ENCODE measurements around the gene TRMT61B.
A peak's percentile ranks its signal among the peaks of the same experiment; 100 is the strongest.

TRMT61B gene

DNA sequence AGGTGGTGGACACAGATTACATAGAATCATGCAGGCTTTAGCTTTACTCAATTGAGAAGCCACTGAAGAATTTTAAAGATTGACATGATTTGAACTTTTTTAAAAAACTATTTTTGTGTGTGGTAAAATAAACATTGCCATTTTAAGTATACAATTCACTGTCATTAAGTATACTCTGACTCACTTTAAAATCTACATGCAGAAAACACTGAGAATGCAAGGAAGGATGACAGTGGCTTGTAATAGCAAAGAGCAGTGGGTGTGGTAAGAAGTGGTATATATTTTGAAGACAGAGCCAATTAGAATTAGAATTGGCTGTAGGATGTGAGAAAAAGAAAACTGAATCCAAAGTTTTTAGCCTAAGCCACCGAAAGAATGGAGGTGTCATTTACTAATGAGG, 14.9 kb downstream of the TRMT61B start:
- DNase-seq, result no peak

DNA sequence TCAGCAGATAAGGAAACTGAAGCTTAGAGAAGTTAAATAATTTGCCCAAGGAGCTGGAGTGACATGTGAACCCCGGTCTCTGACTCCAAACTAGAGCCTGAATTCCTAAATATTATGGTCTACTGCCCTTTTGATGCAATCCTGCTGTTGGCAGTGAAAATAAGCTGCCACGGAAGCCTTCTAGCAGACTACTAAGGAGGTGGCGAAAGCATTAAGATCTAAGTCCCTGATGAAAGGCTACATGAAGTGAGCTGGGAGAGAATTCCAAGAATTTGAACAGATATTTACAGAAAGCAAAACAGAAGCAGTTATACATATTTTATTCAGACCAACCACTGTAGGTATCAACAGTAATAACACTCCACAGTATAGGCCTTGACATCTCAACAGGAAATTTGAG, 28.1 kb downstream of the TRMT61B start:
- no peak for DNase-seq

DNA sequence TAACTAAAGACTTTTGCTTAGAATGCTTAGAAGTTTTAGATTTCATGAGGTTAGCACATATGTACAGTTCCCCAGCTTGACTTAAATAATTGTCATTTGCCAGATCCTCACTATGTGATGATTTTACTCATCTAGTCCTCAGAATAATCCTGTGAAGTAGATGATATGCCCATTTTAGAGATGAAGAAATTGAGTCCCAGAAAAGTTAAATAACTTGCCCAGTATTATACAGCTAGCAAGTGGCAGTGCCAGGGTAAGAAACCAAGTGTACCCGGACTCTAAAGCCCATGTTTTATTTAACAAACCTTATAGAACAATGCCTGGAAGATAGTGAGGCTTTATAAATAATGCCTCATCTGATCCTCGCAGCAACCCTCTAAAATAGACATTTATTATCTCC, 31.1 kb downstream of the TRMT61B start:
- no peak for DNase-seq

DNA sequence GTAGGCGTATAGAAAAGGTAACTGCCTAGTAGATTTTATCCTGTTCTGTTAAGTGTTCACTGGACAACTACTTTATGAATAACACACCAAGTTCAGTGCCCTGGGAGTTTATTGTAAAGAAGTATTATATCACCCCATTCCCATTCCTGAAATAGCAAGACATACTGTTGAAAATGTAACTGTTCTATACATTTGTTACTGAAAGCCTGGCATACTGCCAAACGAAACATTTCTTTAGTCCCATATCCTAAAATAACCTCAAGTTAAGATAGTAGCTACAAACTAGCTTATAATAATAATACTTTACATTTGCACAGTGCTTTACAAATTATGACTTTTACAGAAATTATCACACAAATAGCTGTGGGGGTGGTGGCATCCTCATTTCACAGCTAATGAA, 34.3 kb downstream of the TRMT61B start:
- DNase-seq, result no peak

DNA sequence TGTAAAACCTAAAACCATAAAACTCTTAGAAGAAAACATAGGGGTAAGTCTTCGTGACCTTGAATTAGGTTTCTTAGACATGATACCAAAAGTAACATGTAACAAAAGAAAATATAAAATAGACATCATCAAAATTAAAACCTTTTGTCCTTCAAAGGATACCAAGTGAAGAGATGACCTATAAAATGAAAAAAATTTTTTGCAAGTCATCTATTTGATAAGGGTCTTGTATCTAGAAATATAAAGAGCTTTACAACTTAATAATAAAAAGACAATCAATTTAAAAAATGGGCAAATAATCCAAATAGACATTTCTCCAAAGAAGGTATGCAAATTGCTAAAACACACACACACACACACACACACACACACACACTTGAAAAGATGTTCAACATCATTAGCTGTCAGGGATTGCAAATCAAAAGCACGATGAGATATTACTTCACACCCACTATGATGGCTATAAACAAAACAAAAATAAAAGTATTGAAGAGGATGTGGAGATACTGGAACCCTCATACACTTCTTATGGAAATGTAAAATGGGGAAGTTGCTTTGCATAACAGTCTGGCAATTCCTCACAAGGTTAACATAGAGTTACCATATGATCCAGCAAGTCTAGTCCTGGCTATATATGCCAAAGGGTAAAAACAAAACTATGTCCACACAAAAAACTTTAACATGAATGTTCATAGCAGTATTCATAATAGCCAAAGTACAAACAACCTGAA, 36.2 kb downstream of the TRMT61B start:
- DNase-seq, result peak; percentile 14 to 21

DNA sequence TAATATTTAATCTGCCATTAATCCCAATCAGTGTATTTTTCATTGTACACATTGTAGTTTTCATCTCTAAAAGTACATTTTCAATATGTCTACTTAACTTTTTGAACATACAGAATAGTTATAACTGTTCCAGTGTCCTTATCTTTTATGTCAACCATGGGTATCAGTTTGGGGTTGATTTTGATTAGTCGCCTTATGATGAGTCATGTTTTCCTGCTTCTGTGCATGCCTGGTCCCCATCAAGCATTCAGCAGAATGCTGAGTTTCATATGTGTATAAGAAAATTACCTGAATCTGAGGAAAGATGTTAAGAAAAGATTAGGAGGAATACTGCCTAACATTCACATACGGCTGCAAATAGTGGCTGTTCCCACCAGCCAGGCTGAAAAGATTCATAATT, 41.7 kb downstream of the TRMT61B start:
- no peak for DNase-seq

DNA sequence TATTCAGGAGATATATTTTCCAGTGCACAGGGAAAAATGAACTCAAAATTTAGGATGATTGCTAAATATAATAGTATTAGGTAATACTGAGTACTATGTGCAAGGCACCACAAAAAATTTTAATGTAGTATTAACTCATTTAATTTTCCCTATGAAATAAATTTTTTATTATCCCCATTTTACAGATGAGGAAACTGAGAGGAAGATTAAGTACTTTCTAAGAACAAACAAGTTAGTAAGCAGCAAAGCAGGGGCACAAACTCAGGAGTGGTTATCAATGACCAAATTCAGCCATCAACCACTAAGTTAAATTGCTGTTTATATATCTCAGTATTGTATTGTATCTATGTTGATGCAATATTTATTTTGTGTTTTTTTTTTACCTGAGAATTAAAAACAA, 45.2 kb downstream of the TRMT61B start:
- DNase-seq, result no peak

DNA sequence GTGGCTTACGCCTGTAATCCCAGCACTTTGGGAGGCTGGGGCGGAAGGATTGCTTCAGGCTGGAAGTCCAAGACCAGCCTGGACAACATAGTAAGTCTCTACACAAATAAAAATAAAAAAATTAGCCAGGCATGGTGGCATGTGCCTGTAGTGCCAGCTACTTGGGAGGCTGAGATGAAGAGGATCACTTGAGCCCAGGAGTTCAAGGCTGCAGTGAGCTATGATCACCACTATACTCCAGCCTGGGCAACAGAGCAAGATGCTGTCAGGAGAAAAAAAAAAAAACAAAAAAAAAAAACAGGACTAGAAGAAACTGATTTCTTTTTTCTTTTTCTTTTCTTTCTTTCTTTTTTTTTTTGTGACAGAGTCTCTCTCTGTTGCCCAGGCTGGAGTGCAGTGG, 45.9 kb downstream of the TRMT61B start:
- no peak for DNase-seq

DNA sequence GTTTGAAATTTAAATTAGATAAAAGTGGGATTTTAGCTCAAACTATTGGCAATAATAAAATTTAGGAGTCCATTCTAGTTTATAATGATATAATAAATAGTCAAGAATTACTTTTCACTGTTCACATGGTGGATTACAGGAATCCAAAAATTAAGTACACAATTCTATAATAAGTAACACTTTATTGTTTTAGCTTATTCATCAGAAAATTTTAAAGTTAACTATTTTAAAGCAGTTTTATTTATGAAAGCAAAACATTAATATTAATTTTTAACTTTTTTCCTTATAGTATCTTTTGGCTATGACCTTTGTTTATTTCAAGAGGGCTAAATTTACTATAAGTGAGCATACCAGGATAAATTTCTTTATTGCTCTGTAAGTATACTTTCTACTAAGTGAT, 48.1 kb downstream of the TRMT61B start:
- no peak for DNase-seq

DNA sequence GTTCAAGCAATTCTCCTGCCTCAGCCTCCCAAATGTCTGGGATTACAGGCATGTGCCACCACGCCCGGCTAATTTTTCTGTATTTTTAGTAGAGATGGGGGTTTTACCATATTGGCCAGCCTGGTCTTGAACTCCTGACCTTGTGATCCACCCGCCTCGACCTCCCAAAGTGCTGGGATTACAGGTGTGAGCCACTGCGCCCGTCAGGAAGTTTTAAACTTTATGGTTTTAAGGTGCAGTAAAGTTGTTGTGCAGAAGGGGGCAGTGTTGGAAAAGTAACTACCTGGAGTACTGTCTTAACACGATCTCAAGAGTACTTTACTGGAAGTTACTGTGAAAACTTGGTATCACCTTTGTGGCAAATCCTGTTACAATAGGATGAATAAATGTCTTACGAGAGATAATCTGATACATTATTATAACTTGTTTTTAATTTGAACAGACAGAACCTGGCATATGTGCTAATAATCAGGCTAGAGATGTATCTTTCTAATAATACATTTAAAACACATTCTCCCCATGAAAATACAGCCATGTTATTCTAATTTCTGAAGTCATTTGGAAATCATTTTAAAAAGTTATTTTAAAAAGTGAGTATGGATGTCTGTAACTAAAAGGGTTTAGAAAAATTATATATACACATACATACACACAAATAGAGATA, 48.7 kb downstream of the TRMT61B start:
- peak; percentile 68 to 73 for DNase-seq

DNA sequence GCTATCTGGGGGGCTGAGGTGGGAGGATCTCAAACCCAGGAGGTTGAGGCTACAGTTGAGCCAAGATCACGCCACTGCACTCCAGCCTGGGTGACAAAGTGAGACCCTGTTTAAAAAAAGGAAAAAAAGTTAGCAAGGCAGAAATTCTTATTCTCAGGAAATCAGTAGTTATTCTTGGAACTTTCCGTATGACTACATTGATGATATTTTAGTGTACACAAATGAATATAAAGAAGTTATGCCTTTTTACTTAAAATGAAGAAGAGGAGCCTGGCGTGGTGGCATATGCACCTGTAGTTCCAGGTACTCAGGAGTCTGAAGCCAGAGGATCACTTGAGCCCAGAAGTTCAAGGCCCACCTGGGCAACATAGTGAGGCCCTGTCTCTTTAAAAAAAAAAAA, 52.1 kb downstream of the TRMT61B start:
- no peak for DNase-seq

DNA sequence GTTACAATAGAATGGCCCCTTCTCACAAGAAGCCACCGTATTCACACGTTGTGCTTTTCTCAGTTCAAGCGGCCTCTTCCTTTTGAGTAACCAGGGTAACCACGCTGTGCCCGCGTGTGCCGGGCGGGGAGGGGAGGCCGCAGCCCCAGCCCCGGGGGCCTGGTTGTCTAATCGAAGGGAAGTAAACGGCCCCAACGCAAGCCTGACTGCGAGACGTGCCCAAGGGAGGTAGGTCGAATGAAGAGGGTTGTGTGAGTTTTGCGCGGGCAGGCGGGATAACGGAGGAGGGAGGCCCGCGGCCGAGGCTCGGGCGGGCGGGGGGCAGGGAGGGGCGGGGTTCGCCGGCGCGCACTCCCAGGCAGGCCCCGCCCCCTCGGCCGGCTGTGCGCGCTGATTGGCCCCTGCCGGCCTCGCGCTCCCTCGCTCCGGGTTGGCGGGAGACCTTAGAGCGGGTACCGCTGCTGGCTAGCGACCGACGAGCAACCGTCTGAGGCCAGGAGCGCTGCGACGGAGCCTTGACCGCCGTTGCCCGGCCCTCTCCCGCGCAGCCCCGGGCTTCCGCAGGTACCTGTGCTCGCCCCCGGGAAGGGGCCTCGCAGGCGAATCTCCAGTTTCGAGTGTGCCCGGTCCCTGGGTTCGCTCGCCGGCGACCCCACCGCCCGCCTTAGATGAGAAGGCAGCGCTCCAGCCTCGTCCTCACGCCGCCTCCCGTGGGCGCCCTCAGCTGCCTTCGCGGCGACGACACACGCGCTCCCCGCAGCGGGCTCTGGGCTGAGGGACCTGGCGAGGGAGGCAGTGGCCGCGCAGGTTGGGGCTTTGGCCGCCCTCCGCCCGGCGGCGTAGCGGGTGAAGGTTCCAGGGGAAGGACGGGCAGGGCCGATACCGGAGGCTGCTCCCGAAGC, 59.5 kb downstream of the TRMT61B start, which contains the start of gene SPDYA:
SPDYA (plus strand) TSS at position 451 of the 902 bp plus-strand sequence. CDS start 5,181 bp downstream, outside the sequence.
- DNase-seq, result peak; percentile 81 to 85

DNA sequence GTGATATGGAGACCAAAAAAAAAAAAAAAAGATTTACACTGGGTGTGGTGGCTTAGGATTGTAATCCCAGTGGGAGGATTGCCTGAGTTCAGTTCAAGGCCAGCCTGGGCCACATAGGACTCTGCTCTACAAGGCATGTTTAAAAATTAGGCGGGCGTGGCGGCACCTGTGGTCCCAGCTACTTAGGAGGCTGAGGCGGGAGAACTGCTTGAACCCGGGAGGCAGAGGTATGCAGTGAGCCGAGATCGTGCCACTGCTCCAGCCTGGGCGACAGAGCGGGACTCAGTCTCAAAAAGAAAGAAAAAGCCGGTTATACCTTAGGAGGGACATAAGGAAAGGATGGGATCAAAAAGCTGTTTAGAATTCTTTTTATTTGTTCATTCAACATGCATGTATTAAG, 60.2 kb downstream of the TRMT61B start:
- no peak for DNase-seq

DNA sequence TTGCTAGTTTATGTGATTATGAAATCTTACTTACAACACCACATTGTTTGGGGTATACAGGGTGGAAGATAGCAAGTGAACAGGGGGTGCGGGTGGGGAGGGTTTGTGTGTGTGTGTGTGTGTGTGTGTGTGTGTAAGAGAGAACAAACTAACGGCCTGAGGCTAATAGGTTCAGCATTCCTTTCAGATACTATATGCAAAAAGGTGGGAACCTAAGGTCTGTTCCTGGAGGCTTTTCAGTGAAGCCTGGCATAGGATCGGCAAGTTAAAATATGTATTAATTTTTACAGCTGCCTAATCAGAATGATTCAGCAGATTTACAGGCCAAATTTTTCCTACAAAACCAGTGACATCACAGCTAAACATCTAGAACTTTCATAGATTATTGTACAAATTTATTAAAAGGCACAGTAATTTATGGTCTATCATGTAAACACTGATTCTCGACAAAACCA, 67.1 kb downstream of the TRMT61B start:
- DNase-seq, result no peak

DNA sequence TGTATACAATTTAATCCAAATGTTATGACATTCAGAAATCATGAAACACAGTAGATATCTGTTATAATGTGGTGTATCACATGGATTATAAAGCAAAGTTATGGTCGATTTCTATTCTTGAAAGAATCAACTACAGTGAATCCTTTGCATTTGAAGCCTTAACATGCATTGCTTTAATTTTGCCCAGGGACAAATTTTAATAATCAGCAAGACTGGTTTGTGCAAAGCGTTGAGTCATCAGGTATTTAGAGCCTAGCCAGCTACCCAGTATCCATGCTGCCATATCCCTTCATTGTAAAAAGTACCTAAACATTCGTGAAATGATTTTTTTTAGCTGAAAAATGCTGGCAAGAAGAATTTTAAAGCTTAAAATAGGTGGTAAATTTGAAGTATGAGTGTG, 68.4 kb downstream of the TRMT61B start:
- no peak for DNase-seq
